ENCODE measurements around the gene SREBF1.

- TF ChIP-seq CTCF (IDR thresholded peaks at IDR 0.05) (no peak), POLR2A (IDR thresholded peaks at IDR 0.05) (no peak), EP300 (IDR thresholded peaks at IDR 0.05) (no peak), POLR2AphosphoS5 (IDR thresholded peaks at IDR 0.05) (no peak)
Observed at GRCh38 chr17:17884391-17885357, 47.9 kb upstream of the SREBF1 start.

All from stomach (tissue), 4 donors.